ENCODE data around the gene BSG.

DNA sequence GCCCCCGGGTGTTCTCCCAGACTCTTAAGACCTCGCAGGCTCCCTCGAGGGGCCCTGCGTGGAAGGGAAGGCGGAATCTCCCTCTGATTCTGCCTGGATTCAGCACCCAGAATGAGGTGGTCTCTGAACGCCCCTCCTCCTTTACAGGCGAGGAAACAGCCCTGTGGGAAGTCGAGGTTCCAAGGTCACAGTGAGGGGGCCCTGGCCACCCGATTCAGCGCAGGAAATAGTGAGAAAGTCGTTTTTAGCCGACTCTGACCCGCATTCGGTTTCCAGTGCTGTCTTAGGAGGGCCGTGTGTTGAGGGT lies 1.1 kb downstream of the BSG start:
- TF ChIP-seq, protein P1, sequence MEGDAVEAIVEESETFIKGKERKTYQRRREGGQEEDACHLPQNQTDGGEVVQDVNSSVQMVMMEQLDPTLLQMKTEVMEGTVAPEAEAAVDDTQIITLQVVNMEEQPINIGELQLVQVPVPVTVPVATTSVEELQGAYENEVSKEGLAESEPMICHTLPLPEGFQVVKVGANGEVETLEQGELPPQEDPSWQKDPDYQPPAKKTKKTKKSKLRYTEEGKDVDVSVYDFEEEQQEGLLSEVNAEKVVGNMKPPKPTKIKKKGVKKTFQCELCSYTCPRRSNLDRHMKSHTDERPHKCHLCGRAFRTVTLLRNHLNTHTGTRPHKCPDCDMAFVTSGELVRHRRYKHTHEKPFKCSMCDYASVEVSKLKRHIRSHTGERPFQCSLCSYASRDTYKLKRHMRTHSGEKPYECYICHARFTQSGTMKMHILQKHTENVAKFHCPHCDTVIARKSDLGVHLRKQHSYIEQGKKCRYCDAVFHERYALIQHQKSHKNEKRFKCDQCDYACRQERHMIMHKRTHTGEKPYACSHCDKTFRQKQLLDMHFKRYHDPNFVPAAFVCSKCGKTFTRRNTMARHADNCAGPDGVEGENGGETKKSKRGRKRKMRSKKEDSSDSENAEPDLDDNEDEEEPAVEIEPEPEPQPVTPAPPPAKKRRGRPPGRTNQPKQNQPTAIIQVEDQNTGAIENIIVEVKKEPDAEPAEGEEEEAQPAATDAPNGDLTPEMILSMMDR (IDR thresholded peaks at IDR 0.05; ENCODE audit: poor library complexity, severe bottlenecking), result no peak
- no peak for TF ChIP-seq POLR2AphosphoS5 (IDR thresholded peaks at IDR 0.05)
- TF ChIP-seq EP300 (conservative IDR thresholded peaks at IDR 0.05; ENCODE audit: poor library complexity, severe bottlenecking), result no peak
- TF ChIP-seq EZH2 (IDR thresholded peaks at IDR 0.05; ENCODE audit: borderline replicate concordance, insufficient read depth, low read length, poor library complexity, severe bottlenecking), result no peak
- TF ChIP-seq, protein P2, sequence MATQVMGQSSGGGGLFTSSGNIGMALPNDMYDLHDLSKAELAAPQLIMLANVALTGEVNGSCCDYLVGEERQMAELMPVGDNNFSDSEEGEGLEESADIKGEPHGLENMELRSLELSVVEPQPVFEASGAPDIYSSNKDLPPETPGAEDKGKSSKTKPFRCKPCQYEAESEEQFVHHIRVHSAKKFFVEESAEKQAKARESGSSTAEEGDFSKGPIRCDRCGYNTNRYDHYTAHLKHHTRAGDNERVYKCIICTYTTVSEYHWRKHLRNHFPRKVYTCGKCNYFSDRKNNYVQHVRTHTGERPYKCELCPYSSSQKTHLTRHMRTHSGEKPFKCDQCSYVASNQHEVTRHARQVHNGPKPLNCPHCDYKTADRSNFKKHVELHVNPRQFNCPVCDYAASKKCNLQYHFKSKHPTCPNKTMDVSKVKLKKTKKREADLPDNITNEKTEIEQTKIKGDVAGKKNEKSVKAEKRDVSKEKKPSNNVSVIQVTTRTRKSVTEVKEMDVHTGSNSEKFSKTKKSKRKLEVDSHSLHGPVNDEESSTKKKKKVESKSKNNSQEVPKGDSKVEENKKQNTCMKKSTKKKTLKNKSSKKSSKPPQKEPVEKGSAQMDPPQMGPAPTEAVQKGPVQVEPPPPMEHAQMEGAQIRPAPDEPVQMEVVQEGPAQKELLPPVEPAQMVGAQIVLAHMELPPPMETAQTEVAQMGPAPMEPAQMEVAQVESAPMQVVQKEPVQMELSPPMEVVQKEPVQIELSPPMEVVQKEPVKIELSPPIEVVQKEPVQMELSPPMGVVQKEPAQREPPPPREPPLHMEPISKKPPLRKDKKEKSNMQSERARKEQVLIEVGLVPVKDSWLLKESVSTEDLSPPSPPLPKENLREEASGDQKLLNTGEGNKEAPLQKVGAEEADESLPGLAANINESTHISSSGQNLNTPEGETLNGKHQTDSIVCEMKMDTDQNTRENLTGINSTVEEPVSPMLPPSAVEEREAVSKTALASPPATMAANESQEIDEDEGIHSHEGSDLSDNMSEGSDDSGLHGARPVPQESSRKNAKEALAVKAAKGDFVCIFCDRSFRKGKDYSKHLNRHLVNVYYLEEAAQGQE (IDR thresholded peaks at IDR 0.05; ENCODE audit: borderline replicate concordance), result peak; percentile 23
- TF ChIP-seq RAD21 (conservative IDR thresholded peaks at IDR 0.05), result no peak
- TF ChIP-seq TAF1 (IDR thresholded peaks at IDR 0.05; ENCODE audit: low read depth), result no peak
- TF ChIP-seq MXI1 (conservative IDR thresholded peaks at IDR 0.05; ENCODE audit: poor library complexity, severe bottlenecking), result no peak
- TF ChIP-seq SMC3 (conservative IDR thresholded peaks at IDR 0.05; ENCODE audit: poor library complexity), result no peak

Measured in neural cell (in vitro differentiated cells).